ENCODE results near the gene FUS. TPM values are rescaled to one million over a fixed set of nuclear protein-coding genes. Genes with fewer than 3 reads are reported as not detected.

The FUS gene
- total RNA-seq, 1 donor from 2014 or later = 739 TPM

DNA sequence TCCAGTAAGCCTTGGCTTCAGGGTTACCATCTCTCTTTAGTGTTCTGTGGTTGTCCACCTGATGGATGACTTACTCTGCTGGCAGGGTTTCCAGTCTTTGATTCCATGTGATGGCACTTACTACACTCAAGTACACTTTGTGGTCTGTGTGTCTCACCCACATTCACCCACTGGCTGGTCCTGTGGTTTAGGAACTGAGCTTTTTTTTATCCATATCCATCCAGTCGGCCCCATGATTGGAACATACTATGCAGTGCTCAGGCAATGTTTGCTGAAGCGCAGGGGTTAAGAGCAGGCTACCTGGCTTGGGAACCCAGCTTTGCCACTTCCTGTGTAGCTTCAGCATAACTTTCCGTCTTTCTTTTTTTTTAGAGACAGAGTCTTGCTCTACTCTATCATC lies 2.8 kb upstream of the FUS start:
- no peaks in the 10 kb centered on the region for H3K27me3 Mint-ChIP-seq
- H3K36me3 Mint-ChIP-seq (ENCODE audit: insufficient read depth) = peaks cover 2% of the 10 kb centered on the region
- H3K4me1 Mint-ChIP-seq (ENCODE audit: low read depth) = peaks cover 10% of the 10 kb centered on the region
- DNase-seq (ENCODE audit: low spot score, unreplicated experiment) = no peak
- TF ChIP-seq, protein P1, sequence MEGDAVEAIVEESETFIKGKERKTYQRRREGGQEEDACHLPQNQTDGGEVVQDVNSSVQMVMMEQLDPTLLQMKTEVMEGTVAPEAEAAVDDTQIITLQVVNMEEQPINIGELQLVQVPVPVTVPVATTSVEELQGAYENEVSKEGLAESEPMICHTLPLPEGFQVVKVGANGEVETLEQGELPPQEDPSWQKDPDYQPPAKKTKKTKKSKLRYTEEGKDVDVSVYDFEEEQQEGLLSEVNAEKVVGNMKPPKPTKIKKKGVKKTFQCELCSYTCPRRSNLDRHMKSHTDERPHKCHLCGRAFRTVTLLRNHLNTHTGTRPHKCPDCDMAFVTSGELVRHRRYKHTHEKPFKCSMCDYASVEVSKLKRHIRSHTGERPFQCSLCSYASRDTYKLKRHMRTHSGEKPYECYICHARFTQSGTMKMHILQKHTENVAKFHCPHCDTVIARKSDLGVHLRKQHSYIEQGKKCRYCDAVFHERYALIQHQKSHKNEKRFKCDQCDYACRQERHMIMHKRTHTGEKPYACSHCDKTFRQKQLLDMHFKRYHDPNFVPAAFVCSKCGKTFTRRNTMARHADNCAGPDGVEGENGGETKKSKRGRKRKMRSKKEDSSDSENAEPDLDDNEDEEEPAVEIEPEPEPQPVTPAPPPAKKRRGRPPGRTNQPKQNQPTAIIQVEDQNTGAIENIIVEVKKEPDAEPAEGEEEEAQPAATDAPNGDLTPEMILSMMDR (IDR thresholded peaks at IDR 0.05; ENCODE audit: unreplicated experiment) = no peak
- no peak overlapping the region for H3K4me3 Mint-ChIP-seq (ENCODE audit: low read depth)
- no peak overlapping the region for H3K27ac Mint-ChIP-seq
- no peaks in the 10 kb centered on the region for H3K9me3 Mint-ChIP-seq (ENCODE audit: low read depth)

DNA sequence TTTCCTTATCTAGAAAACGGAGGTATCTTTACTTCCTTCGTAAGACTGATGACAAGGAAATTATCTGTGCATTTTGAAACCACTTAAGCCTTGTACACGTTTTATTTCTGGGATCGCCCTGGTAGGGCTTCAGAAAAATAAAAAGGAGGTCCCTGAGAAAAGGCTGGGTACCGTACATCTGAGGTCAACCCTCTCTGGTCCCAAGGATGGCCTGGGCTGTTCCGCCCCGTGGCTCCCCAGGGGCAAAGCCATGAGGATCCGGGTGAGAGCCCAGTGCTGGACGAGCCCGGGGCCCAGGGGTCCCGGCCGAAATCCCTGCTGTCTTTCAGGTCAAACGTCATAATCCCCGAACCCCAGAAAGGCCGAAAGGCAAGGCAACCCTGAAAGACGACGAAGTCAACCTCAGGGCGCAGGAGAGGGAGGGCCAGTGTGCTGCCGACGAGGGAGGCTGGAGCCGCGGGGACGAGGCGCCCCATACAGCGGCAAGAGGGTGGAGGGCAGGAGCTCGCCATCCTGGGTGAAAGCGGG lies 656 bp upstream of the FUS start:
- no peak for DNase-seq (ENCODE audit: low spot score, unreplicated experiment)
- TF ChIP-seq, protein P1 (IDR thresholded peaks at IDR 0.05; ENCODE audit: unreplicated experiment) = no peak
- Mint-ChIP-seq H3K27me3 (no peaks in the 10 kb centered on the region), H3K9me3 (ENCODE audit: low read depth) (no peaks in the 10 kb centered on the region), H3K4me3 (ENCODE audit: low read depth) (peak overlapping the region; percentile 96), H3K36me3 (ENCODE audit: insufficient read depth) (peaks cover 16% of the 10 kb centered on the region), H3K4me1 (ENCODE audit: low read depth) (peaks cover 21% of the 10 kb centered on the region), H3K27ac (peak overlapping the region; percentile 100)

DNA sequence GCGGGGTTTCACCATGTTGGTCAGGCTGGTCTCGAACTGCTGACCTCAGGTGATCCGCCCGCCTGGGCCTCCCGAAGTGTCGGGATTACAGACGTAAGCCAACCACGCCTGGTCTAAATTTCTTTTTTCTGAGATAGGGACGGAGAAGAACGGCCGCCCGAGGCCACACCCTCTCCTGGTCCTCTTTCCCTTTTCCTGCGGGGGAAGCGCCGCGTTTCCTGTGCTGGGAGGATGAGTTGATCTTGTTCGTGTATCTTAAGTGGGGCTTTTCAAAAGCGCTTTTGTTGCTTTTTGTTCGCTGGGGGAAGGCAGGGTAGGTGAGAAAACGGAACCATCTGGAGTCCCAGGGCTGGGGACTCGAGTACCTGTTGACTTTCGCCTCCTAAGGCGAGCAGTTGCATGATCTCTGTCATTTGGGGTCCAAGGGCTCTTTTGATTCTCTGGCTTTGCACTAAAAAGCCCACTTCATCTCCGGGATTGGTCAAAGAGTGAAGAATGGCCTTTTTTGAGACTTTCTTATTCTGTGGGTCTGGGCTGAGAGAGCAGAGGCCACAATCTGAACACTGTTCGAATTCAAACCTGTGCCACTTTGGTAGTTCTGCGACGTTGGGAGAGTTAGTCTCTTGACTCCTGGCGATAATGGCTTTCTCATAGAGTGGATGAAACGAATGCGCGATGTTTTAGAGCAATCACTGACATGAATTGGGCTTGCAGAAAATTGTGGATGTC lies 1.3 kb downstream of the FUS start:
- TF ChIP-seq, protein P1 (IDR thresholded peaks at IDR 0.05; ENCODE audit: unreplicated experiment) = no peak
- Mint-ChIP-seq H3K9me3 (ENCODE audit: low read depth) (no peaks in the 10 kb centered on the region), H3K27me3 (no peaks in the 10 kb centered on the region), H3K27ac (peak overlapping the region; percentile 100), H3K4me3 (ENCODE audit: low read depth) (peak overlapping the region; percentile 96), H3K4me1 (ENCODE audit: low read depth) (peaks cover 21% of the 10 kb centered on the region), H3K36me3 (ENCODE audit: insufficient read depth) (peaks cover 29% of the 10 kb centered on the region)
- DNase-seq (ENCODE audit: low spot score, unreplicated experiment) = no peak

DNA sequence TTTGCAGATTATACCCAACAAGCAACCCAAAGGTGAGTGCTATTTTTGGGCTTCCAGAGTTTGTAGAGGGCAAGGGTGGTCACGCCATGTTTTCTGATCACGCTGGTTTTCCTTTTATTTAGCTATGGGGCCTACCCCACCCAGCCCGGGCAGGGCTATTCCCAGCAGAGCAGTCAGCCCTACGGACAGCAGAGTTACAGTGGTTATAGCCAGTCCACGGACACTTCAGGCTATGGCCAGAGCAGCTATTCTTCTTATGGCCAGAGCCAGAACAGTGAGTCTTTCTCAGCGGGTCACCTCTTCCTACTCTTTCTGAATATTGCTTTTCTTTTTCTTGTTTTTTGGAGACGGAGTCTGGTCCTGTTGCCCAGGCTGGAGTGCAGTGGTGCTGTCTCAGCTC lies 2.5 kb downstream of the FUS start:
- peaks cover 36% of the 10 kb centered on the region for H3K36me3 Mint-ChIP-seq (ENCODE audit: insufficient read depth)
- TF ChIP-seq, protein P1 (IDR thresholded peaks at IDR 0.05; ENCODE audit: unreplicated experiment) = no peak
- no peaks in the 10 kb centered on the region for H3K9me3 Mint-ChIP-seq (ENCODE audit: low read depth)
- peak overlapping the region; percentile 96 for H3K4me3 Mint-ChIP-seq (ENCODE audit: low read depth)
- no peak for DNase-seq (ENCODE audit: low spot score, unreplicated experiment)
- H3K4me1 Mint-ChIP-seq (ENCODE audit: low read depth) = peaks cover 21% of the 10 kb centered on the region
- no peaks in the 10 kb centered on the region for H3K27me3 Mint-ChIP-seq
- H3K27ac Mint-ChIP-seq = peak overlapping the region; percentile 88

DNA sequence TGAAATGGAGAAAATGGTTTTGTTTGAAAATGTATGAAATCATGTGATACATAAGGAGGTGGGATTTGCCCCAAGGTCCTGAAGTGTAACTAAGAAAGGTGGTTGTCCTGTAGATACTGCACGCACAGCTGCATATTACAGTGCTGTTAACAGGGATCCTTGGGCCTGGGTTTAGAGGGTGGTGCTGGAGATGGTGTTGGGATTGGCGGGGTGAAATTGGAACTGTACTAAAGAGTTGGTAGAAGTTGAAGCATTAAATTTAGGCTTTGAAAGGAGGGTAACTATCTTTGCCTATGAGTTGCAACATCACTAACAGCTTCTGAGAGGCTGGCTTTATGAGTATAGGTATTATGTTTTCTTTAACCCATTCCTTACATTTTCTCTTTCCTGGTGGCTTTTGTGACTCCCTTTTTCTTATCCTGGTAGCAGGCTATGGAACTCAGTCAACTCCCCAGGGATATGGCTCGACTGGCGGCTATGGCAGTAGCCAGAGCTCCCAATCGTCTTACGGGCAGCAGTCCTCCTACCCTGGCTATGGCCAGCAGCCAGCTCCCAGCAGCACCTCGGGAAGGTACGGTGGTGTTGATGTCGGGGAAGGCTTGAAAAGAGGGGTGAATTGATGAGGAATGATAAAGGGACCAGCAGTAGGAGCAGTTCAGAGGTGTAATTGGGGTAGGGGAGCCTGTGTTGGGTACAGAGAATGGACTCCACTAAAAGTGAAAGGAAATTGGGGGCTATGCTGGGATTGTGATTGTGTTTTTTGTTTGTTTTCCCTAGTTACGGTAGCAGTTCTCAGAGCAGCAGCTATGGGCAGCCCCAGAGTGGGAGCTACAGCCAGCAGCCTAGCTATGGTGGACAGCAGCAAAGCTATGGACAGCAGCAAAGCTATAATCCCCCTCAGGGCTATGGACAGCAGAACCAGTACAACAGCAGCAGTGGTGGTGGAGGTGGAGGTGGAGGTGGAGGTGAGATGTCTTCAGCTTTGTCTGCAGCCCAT lies 3.8 kb downstream of the FUS start:
- Mint-ChIP-seq H3K27me3 (no peaks in the 10 kb centered on the region), H3K9me3 (ENCODE audit: low read depth) (no peaks in the 10 kb centered on the region), H3K4me1 (ENCODE audit: low read depth) (peaks cover 21% of the 10 kb centered on the region), H3K36me3 (ENCODE audit: insufficient read depth) (peaks cover 47% of the 10 kb centered on the region), H3K27ac (peak overlapping the region; percentile 46), H3K4me3 (ENCODE audit: low read depth) (peak overlapping the region; percentile 96)
- TF ChIP-seq, protein P1 (IDR thresholded peaks at IDR 0.05; ENCODE audit: unreplicated experiment) = no peak
- no peak for DNase-seq (ENCODE audit: low spot score, unreplicated experiment)
